ENCODE measurements around the gene ZNF385A. TPM values are rescaled to one million over a fixed set of nuclear protein-coding genes. Genes with fewer than 3 reads are reported as not detected.

Gene ZNF385A
- total and polyA plus RNA-seq, 9 of the 15 experiments (the other 6 are each of a cell fraction or from before 2014, with no cell fraction given), result 1.0 to 111 (median 7.7) TPM

DNA sequence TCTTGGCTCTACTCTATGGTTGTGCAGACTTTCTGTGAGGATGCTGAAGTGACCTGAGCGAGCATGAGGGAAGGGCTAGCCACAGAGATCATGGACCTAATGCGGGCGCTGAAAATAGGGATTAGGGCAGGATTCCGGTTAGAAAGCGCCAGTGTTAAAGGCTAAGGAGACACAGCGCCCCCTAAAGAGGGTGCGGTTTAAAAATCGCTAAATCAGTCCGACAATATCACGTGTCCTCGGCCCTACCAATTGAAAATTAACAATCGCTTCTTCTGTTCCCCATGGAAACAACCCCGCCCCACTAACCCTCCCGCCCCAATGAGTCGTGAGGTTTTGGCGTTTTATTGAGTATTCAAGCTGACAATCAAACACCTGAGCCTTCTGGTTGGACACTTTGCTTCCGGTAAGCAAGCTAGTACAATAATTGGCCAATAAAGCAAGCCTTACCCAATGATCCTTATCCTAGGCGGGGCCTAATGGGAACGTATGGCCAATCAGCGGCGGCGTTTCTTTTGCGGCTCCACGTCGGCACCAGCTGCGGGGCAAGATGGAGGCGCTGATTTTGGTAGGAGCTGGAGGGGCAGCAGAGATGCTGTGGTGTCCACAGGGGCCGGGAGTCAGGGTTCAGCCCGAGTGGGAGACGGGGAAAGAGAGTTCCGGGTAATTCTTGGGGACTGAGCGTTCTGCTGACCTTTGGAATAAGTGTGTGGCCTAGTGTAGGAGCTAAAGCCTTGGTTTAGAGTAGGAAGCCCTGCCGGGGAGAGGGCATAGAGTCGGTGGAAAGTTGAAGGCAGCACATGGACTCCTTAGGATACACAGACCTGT, 59.7 kb downstream of the ZNF385A start, which contains the start of gene COPZ1 (continued):
- TF ChIP-seq, protein P1, sequence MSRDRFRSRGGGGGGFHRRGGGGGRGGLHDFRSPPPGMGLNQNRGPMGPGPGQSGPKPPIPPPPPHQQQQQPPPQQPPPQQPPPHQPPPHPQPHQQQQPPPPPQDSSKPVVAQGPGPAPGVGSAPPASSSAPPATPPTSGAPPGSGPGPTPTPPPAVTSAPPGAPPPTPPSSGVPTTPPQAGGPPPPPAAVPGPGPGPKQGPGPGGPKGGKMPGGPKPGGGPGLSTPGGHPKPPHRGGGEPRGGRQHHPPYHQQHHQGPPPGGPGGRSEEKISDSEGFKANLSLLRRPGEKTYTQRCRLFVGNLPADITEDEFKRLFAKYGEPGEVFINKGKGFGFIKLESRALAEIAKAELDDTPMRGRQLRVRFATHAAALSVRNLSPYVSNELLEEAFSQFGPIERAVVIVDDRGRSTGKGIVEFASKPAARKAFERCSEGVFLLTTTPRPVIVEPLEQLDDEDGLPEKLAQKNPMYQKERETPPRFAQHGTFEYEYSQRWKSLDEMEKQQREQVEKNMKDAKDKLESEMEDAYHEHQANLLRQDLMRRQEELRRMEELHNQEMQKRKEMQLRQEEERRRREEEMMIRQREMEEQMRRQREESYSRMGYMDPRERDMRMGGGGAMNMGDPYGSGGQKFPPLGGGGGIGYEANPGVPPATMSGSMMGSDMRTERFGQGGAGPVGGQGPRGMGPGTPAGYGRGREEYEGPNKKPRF (IDR thresholded peaks at IDR 0.05; ENCODE audit: low read depth, low read length), result no peak
- TF ChIP-seq BHLHE40 (IDR thresholded peaks at IDR 0.05; ENCODE audit: low read length), result peak; percentile 24; the same call in 1 of the 2 replicates
- TF ChIP-seq MTA2 (IDR thresholded peaks at IDR 0.05; ENCODE audit: low read depth), result no peak
- TF ChIP-seq C11orf30 (IDR thresholded peaks at IDR 0.05; ENCODE audit: low read depth), result peak; percentile 80
- 0 out of 2 replicates have a peak, but pooled peaks have one; percentile 7 for TF ChIP-seq ZNF324 (CRISPR knock-in tag; IDR thresholded peaks at IDR 0.05)
- TF ChIP-seq, protein P2, sequence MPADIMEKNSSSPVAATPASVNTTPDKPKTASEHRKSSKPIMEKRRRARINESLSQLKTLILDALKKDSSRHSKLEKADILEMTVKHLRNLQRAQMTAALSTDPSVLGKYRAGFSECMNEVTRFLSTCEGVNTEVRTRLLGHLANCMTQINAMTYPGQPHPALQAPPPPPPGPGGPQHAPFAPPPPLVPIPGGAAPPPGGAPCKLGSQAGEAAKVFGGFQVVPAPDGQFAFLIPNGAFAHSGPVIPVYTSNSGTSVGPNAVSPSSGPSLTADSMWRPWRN (IDR thresholded peaks at IDR 0.05; ENCODE audit: low read depth), result no peak
- no peak for TF ChIP-seq ILK (tag; IDR thresholded peaks at IDR 0.05; ENCODE audit: borderline replicate concordance, low read depth)
- TF ChIP-seq, protein P3, sequence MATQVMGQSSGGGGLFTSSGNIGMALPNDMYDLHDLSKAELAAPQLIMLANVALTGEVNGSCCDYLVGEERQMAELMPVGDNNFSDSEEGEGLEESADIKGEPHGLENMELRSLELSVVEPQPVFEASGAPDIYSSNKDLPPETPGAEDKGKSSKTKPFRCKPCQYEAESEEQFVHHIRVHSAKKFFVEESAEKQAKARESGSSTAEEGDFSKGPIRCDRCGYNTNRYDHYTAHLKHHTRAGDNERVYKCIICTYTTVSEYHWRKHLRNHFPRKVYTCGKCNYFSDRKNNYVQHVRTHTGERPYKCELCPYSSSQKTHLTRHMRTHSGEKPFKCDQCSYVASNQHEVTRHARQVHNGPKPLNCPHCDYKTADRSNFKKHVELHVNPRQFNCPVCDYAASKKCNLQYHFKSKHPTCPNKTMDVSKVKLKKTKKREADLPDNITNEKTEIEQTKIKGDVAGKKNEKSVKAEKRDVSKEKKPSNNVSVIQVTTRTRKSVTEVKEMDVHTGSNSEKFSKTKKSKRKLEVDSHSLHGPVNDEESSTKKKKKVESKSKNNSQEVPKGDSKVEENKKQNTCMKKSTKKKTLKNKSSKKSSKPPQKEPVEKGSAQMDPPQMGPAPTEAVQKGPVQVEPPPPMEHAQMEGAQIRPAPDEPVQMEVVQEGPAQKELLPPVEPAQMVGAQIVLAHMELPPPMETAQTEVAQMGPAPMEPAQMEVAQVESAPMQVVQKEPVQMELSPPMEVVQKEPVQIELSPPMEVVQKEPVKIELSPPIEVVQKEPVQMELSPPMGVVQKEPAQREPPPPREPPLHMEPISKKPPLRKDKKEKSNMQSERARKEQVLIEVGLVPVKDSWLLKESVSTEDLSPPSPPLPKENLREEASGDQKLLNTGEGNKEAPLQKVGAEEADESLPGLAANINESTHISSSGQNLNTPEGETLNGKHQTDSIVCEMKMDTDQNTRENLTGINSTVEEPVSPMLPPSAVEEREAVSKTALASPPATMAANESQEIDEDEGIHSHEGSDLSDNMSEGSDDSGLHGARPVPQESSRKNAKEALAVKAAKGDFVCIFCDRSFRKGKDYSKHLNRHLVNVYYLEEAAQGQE (IDR thresholded peaks at IDR 0.05; ENCODE audit: borderline replicate concordance), result peak; percentile 92
- TF ChIP-seq, protein P3 (CRISPR knock-in tag; IDR thresholded peaks at IDR 0.05; ENCODE audit: low read depth), result no peak
